CD4-positive, alpha-beta memory T cell (primary cell): ENCODE measurements around the gene RGS19. TPM values are rescaled to one million over a fixed set of nuclear protein-coding genes. Genes with fewer than 3 reads are reported as not detected.

Experiments
- CTCF ChIA-PET: fragments of 350-600 bp; sonication (Branson Sonifier 250); formaldehyde crosslinking; loops from one replicate; lab custom pipeline; 2021; ENCODE audit warnings: inconsistent platforms; ENCODE audit not compliant: partially characterized antibody; lab: Charles Lee
- POLR2A ChIA-PET: fragments of 350-600 bp; sonication (Branson Sonifier 250); formaldehyde crosslinking; loops from one replicate; lab custom pipeline; 2021; ENCODE audit not compliant: partially characterized antibody; lab: Charles Lee
- DNase-seq, 5 donors: peaks; one replicate each; pipeline versions ENCODE4 v3.0.0 to v3.0.0-alpha.2; 2020 to 2022; ENCODE audit warnings: mixed read lengths in 1 of 5
- H3K27ac ChIP-seq: one replicate; pipeline ENCODE4 v1.7.0; 2013; ENCODE audit warnings: low read depth, low read length
- H3K27me3 ChIP-seq: 2 replicates; pipeline ENCODE4 v1.7.0; 2013; ENCODE audit warnings: mild to moderate bottlenecking, low read length, moderate library complexity; ENCODE audit not compliant: insufficient read depth
- H3K36me3 ChIP-seq: 2 replicates; pipeline ENCODE4 v1.7.0; 2013; ENCODE audit warnings: mild to moderate bottlenecking, low read length, moderate library complexity; ENCODE audit not compliant: insufficient read depth
- H3K4me1 ChIP-seq: 2 replicates; pipeline ENCODE4 v1.7.0; 2013; ENCODE audit warnings: mild to moderate bottlenecking, low read length, moderate library complexity; ENCODE audit not compliant: insufficient read depth
- H3K4me3 ChIP-seq, 2 donors: one replicate each; pipeline ENCODE4 v1.7.0; 2013; ENCODE audit warnings: low read length in 2 of 2, mild to moderate bottlenecking in 1 of 2
- H3K9me3 ChIP-seq, 2 donors: one replicate each; pipeline ENCODE4 v1.7.0; 2013; ENCODE audit warnings: low read length in 2 of 2, control low read depth in 1 of 2; ENCODE audit not compliant: control insufficient read depth in 1 of 2
- H3K27ac Mint-ChIP-seq, 7 donors: one replicate each; pipeline ENCODE4 v1.8.0; 2020 to 2021; ENCODE audit warnings: mixed read lengths in 7 of 7, mild to moderate bottlenecking in 6 of 7, inconsistent platforms in 3 of 7, moderate library complexity in 3 of 7
- H3K27me3 Mint-ChIP-seq, 2 donors: one replicate each; pipeline ENCODE4 v1.8.0; 2020 to 2021; ENCODE audit warnings: mixed read lengths in 2 of 2
- H3K36me3 Mint-ChIP-seq, 2 donors: one replicate each; pipeline ENCODE4 v1.8.0; 2020 to 2021; ENCODE audit warnings: mixed read lengths in 2 of 2, inconsistent platforms in 1 of 2, mild to moderate bottlenecking in 1 of 2
- H3K4me1 Mint-ChIP-seq, 4 donors: one replicate each; pipeline ENCODE4 v1.8.0; 2020 to 2021; ENCODE audit warnings: mixed read lengths in 4 of 4, mild to moderate bottlenecking in 1 of 4
- H3K4me3 Mint-ChIP-seq, 8 donors: one replicate each; pipeline ENCODE4 v1.8.0; 2020 to 2021; ENCODE audit warnings: mixed read lengths in 8 of 8, mild to moderate bottlenecking in 7 of 8, moderate library complexity in 6 of 8, inconsistent platforms in 3 of 8
- H3K9me3 Mint-ChIP-seq, 8 donors: one replicate each; pipeline ENCODE4 v1.8.0; 2020 to 2021; ENCODE audit warnings: mixed read lengths in 8 of 8, mild to moderate bottlenecking in 5 of 8, inconsistent platforms in 3 of 8, moderate library complexity in 1 of 8
- intact Hi-C: fragments of 100-400 bp; cut with micrococcal nuclease; formaldehyde crosslinking; loops from one replicate; pipeline ENCODE4 v1.15.1; 2023
- polyA plus RNA-seq, 2 donors: library from polyadenylated mRNA; unstranded; fragments of 300-500 nt; fragmentation: Illumina TruSeq; gene quantifications; one replicate each; pipeline ENCODE4 v1.2.3, GENCODE V29; 2021
- total RNA-seq, 2 experiments: library from RNA; stranded (reverse); gene quantifications; one replicate each; pipeline ENCODE4 v1.2.3, GENCODE V29; 2021

The RGS19 gene
- total and polyA plus RNA-seq, 4 experiments from 2014 or later: 35.0 to 116 (median 74.0) TPM

DNA sequence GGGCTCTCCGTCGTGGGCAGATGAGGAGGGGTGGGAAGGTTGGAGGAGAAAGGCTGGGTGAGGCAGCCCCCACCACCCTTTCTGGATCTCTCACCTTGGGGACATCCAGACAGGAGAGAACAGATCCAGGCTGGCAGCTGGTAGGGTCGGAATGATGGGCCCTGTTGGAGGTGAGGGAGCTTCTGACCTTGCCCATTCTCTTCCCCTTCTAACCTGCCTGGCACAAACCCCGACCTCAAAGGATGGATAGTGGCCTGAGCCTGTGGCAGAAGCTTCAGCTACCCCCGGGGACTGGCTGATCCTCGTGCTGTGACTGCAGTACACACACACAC is 34.1 kb upstream of the RGS19 start:
- Histone ChIP-seq H3K4me1 (no peaks in the 10 kb centered on the region), H3K9me3 (no peaks in the 10 kb centered on the region), H3K36me3 (no peaks in the 10 kb centered on the region), H3K27me3 (no peaks in the 10 kb centered on the region), H3K27ac (no peak overlapping the region), H3K4me3 (no peak overlapping the region)
- no peaks in the 10 kb centered on the region for H3K4me1 Mint-ChIP-seq
- no peaks in the 10 kb centered on the region for H3K27me3 Mint-ChIP-seq
- no peak overlapping the region for H3K27ac Mint-ChIP-seq
- POLR2A ChIA-PET: no interaction called here
- no peaks in the 10 kb centered on the region for H3K9me3 Mint-ChIP-seq
- CTCF ChIA-PET: interaction anchor here (0.7 kb wide), 1 partner anchor 35 kb away, joined by 3 read pairs; no protein-coding TSS in a partner anchor
- no peaks in the 10 kb centered on the region for H3K36me3 Mint-ChIP-seq
- DNase-seq: no peak
- intact Hi-C loops: no loop called here
- H3K4me3 Mint-ChIP-seq: no peak overlapping the region

DNA sequence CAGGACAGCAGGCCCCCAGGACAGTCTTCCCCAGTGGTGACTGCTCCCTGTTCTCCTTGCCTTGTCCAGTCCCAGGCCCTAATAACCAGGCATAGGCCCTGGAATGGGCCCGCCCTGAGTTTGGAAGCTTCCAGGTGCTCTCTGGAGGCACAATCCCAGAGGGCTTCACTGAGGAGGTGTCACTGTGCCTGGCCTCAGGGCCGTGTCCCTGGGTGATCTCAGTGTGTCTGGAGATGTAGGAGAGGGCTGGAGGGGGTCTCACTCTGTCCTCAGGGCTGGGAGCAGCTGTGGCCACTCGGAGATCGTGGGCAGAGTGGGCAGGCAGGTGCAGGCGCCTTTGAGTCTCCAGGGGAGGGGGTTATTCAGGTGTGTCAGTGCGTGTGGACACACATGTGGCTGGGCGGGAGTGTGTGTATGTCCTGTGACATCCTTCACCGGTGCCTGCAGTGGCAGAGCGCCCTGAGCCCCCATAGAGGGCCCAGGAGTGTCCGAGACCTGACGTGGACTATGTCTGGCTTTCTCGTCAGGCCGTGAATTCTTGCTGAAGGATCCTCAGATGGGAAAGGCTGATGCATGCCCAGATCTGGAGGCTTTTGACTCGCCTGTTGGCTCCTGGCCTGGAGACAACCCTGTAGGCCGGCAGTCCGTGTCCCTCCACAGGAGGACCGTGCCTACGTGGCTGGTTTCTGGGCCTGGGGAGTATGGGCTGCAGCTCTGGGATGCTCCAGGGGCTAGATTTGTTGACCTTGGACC is 33.5 kb upstream of the RGS19 start:
- no peak overlapping the region for H3K27ac Mint-ChIP-seq
- Histone ChIP-seq H3K27me3 (no peaks in the 10 kb centered on the region), H3K4me1 (no peaks in the 10 kb centered on the region), H3K27ac (no peak overlapping the region), H3K4me3 (no peak overlapping the region), H3K36me3 (no peaks in the 10 kb centered on the region), H3K9me3 (no peaks in the 10 kb centered on the region)
- no peaks in the 10 kb centered on the region for H3K9me3 Mint-ChIP-seq
- DNase-seq: no peak
- H3K4me3 Mint-ChIP-seq: no peak overlapping the region
- no peaks in the 10 kb centered on the region for H3K27me3 Mint-ChIP-seq
- POLR2A ChIA-PET: no interaction called here
- no peaks in the 10 kb centered on the region for H3K36me3 Mint-ChIP-seq
- CTCF ChIA-PET: interaction anchor here (0.7 kb wide), 1 partner anchor 35 kb away, joined by 3 read pairs; no protein-coding TSS in a partner anchor
- H3K4me1 Mint-ChIP-seq: peaks cover 0 to 2% (median 0%) of the 10 kb centered on the region in 4 donors
- intact Hi-C loops: no loop called here

DNA sequence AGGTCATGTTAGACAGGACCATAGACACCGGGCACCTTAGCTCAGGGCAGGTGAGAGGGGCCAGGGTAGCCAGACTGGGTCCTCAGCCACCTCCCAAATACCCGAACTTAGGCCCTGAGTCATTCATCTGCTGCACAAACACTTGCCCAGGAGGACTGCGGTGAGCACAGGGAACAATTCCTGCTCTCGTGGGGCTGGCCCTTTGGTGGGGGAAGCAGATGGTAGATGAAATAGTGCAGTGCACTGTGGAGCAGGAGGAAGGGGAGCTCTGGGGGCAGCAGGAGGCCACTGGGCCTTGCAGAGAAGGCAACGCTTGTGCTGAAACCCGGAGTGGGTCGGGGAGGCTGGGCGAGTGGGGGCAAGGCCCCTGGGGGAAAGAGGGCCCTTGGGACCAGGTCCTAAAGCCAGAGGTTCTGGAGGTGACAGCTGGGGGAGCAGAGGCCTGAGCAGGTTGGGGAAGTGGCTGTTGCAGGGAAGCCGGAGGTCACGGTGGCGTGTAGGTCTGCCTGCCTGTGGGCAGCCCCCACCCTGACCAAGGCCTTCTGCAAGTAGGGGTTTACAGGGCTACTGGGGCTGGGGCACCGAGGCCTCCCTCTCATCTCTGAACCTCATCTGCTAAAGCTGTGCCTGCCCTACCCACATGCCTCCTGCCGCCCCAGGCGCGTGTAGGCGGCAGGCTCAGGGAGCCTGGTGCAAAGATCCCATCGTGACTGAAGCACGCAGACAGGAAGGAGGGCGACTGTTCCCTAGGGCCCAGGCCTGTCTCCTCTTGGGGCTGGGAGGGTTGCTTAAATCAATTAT is 32.7 kb upstream of the RGS19 start:
- Mint-ChIP-seq H3K27ac (no peak overlapping the region), H3K36me3 (no peaks in the 10 kb centered on the region), H3K27me3 (no peaks in the 10 kb centered on the region), H3K4me3 (no peak overlapping the region), H3K9me3 (no peaks in the 10 kb centered on the region), H3K4me1 (peaks cover 0 to 2% (median 0%) of the 10 kb centered on the region in 4 donors)
- Histone ChIP-seq H3K4me3 (no peak overlapping the region), H3K27me3 (no peaks in the 10 kb centered on the region), H3K36me3 (no peaks in the 10 kb centered on the region), H3K27ac (no peak overlapping the region), H3K9me3 (no peaks in the 10 kb centered on the region), H3K4me1 (no peaks in the 10 kb centered on the region)
- intact Hi-C loops: no loop called here
- no peak for DNase-seq
- CTCF ChIA-PET: interaction anchor here (1.1 to 2.4 kb wide), 2 partner anchors 8 to 11 kb away, joined by 4 to 7 read pairs; no protein-coding TSS in a partner anchor
- POLR2A ChIA-PET: interaction anchor here (1.3 kb wide), 1 partner anchor 35 kb away, joined by 3 read pairs; no protein-coding TSS in a partner anchor

DNA sequence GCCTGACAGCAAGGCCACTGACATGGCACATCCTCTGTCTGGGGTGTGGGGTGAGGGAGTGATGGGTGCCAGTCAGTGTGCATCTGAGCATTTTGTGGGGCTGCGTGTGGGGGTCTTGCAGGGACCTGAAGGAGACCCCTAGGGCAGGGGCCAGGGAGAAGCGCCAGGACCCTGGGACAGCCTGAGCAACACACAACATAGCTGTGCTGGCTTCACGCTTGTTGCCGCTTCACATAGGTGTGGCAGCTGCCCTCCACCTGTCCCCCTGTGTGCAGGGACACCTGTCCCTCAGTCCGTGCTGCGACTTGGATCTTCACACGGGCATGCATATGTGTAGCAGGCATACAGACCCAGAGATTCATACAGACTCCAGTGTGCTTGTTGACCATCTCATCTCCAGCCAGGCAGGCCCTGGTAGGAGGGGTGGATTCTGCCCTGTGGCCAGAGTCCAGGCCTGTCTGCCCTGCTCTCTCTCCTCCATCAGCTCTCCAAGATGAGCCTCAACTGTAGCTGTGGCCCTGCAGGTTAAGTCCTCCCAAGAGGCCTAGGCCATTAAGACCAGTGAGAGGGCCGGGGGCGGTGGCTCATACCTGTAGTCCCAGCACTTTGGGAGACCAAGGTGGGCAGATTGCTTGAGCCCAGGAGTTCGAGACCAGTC is 31.2 kb upstream of the RGS19 start:
- no peak overlapping the region for H3K27ac ChIP-seq
- H3K27ac Mint-ChIP-seq: peak overlapping the region in 2 of 7 donors; percentile 23 to 37
- no peaks in the 10 kb centered on the region for H3K9me3 Mint-ChIP-seq
- DNase-seq: no peak
- H3K4me1 ChIP-seq: no peaks in the 10 kb centered on the region
- peaks cover 0 to 3% (median under 1%) of the 10 kb centered on the region in 4 donors for H3K4me1 Mint-ChIP-seq
- H3K9me3 ChIP-seq: no peaks in the 10 kb centered on the region
- no peak overlapping the region for H3K4me3 ChIP-seq
- H3K36me3 Mint-ChIP-seq: no peaks in the 10 kb centered on the region
- intact Hi-C loops: no loop called here
- H3K27me3 ChIP-seq: no peaks in the 10 kb centered on the region
- no peak overlapping the region for H3K4me3 Mint-ChIP-seq
- POLR2A ChIA-PET: interaction anchor here (1.3 kb wide), 1 partner anchor 34 kb away, joined by 3 read pairs; no protein-coding TSS in a partner anchor
- no peaks in the 10 kb centered on the region for H3K36me3 ChIP-seq
- H3K27me3 Mint-ChIP-seq: no peaks in the 10 kb centered on the region
- CTCF ChIA-PET: interaction anchor here (1.1 to 2.4 kb wide), 2 partner anchors 9 to 10 kb away, joined by 4 to 7 read pairs; no protein-coding TSS in a partner anchor

DNA sequence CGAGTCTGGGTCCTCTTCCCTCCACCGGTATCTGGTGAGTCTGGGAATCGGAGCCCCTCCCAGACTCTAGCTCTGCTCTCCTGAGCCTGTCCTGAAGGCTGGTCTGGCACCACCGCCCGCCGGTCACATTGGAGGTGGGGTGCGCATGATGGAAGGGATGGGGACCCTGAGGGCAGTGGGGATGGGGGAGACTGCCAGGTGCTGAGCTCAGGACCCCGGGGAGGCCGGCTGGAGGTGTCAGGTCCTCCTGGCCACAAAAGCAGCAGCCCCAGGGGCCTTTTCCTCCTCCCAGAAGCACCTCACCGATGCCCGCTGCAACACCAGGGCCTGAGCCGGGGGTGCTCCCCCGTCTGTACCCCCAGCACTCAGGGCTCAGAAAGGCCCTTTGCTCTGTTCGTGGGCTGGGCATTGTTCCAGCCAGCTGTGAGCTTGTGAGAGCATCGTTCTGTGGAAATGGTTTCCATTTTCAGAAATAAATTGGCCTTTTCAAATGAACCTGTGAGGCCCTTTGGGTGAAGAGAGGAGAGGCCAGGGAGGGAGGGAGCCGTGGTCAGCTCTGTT is 30.6 kb upstream of the RGS19 start:
- ChIA-PET POLR2A (no interaction called here), CTCF (interaction anchor here (2.4 kb wide), 1 partner anchor 10 kb away, joined by 7 read pairs; no protein-coding TSS in a partner anchor)
- H3K9me3 ChIP-seq: no peaks in the 10 kb centered on the region
- no peaks in the 10 kb centered on the region for H3K4me1 ChIP-seq
- H3K27me3 ChIP-seq: no peaks in the 10 kb centered on the region
- no peak overlapping the region for H3K4me3 Mint-ChIP-seq
- DNase-seq: no peak
- intact Hi-C loops: no loop called here
- H3K36me3 ChIP-seq: no peaks in the 10 kb centered on the region
- H3K4me3 ChIP-seq: no peak overlapping the region
- no peaks in the 10 kb centered on the region for H3K9me3 Mint-ChIP-seq
- H3K27ac Mint-ChIP-seq: no peak overlapping the region
- H3K27ac ChIP-seq: no peak overlapping the region
- H3K36me3 Mint-ChIP-seq: no peaks in the 10 kb centered on the region
- H3K27me3 Mint-ChIP-seq: no peaks in the 10 kb centered on the region
- peaks cover 0 to 3% (median under 1%) of the 10 kb centered on the region in 4 donors for H3K4me1 Mint-ChIP-seq

DNA sequence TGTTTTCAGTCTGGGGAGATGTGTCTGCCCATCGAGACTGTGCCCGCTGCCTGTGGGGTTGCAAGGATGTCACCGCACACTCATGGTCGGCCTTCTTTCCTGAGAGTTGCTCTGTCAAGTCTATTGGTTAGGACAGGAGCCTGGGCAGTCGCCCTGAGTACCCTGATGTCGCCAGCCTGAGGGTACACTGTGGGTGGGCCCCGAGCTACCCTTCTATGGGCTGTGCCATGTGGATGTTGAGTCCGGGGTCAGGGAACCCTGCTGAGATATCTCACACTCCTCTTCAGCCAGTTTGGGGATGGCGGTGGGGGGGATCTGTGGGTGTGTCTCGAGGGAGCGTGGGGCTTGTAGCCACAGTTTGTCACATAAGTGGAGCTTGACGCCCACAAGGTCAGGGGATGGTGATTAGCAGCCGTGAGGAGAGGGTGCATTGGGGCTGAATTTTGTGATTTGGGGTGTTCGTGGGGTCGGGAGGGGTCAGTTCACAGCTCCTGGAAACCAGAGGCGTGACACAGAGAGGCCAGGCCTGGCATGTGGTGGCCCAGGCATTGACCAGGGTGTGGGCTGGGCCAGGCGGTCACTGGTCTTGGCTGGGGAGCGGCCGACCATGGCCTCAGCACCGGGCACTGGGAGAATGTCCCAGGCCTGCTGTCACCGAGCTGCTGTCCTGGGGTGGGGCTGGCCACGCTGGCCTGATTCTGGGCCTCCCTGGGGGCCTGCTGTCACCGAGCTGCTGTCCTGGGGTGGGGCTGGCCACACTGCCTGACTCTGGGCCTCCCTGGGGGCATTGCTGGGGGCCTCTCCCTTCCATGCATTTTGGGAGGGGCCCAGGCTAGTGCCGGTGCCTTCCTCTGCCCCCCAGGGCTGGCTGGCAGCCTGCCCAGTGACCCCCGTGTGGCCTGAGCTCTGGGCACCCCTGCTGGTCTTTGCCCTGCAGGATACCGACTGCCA is 29.7 kb upstream of the RGS19 start:
- H3K27me3 Mint-ChIP-seq: no peaks in the 10 kb centered on the region
- H3K9me3 Mint-ChIP-seq: no peaks in the 10 kb centered on the region
- peaks cover 0 to 3% (median under 1%) of the 10 kb centered on the region in 4 donors for H3K4me1 Mint-ChIP-seq
- intact Hi-C loops: no loop called here
- Histone ChIP-seq H3K4me1 (no peaks in the 10 kb centered on the region), H3K9me3 (no peaks in the 10 kb centered on the region), H3K27ac (no peak overlapping the region), H3K27me3 (no peaks in the 10 kb centered on the region), H3K4me3 (no peak overlapping the region), H3K36me3 (no peaks in the 10 kb centered on the region)
- no peak overlapping the region for H3K4me3 Mint-ChIP-seq
- POLR2A ChIA-PET: no interaction called here
- H3K36me3 Mint-ChIP-seq: no peaks in the 10 kb centered on the region
- no peak for DNase-seq
- no peak overlapping the region for H3K27ac Mint-ChIP-seq
- CTCF ChIA-PET: no interaction called here
